Measurements from ENCODE around the gene METTL21A.

DNA sequence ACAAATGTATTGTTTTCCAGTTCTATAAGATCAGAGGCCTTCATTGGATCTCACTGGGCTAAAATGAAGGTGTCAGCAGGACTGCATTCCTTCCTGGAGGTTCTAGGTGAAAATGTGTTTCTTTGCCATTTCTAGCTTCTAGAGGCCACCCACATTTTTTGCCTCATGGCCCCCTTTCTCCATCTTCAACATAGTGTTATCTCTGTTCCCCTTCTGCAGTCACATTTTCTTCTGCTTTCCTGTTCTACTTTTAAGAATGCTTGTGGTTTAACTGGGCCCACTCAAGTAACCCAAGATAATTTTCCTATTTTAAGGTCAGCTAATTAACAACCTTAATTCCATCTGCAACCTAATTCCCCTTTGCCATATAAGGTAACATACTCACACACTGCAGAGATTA is 36.1 kb downstream of the METTL21A start:
- TF ChIP-seq POLR2A (IDR thresholded peaks at IDR 0.05; ENCODE audit: low read length) (no peak), GATA1 (IDR thresholded peaks at IDR 0.05; ENCODE audit: low read depth, low read length) (no peak)

All from erythroblast (primary cell).